OCI-LY1 (cell line): ENCODE measurements around the gene PCAT6.

Experiments
- EZH2 ChIP-seq: fragments of 200-600 bp; sonication (generic), shearing (Covaris generic); IDR thresholded peaks from 2 replicates; pipeline ENCODE4 v1.8.0; 2017; ENCODE audit warnings: borderline replicate concordance, mixed run types, mild to moderate bottlenecking, antibody characterized with exemption, low read length, moderate library complexity, mixed read lengths
- TF ChIP-seq, protein P1 (sequence below): fragments of 200-600 bp; sonication (generic), shearing (Covaris generic); IDR thresholded peaks from 2 replicates; pipeline ENCODE4 v1.5.1; 2017; ENCODE audit warnings: mild to moderate bottlenecking, antibody characterized with exemption, low read length, moderate library complexity, mixed read lengths

DNA sequence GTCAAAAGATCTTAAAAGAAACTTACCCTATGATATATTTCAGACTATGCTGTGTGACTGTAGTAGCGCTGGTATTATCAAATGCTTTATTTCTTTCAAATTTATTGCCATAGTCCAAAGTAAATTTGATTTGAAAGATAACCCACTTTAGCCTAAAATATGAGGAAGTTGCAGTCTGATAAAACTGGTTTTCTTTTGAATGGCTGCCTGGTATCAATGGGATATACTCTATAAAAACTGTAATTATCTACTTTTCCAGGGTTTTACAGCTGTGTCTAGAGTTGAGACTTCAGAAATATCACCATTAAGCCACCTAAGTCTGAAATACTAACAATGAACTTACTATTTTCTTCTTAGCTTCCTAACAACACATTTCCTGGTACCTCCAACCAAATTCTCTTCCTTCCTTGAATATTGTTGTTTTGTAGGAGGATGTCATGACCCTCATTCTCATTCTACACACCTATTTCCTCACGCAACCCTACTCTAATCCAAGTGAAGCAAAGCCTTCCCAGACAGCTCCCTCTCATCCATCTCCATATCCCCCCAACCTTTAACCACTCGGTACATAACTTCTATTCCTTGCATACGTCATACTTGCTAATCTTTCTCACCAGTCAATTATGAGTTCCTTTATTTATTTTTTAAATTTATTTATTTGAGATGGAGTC is 19.5 kb upstream of the PCAT6 start:
- TF ChIP-seq, protein P1, sequence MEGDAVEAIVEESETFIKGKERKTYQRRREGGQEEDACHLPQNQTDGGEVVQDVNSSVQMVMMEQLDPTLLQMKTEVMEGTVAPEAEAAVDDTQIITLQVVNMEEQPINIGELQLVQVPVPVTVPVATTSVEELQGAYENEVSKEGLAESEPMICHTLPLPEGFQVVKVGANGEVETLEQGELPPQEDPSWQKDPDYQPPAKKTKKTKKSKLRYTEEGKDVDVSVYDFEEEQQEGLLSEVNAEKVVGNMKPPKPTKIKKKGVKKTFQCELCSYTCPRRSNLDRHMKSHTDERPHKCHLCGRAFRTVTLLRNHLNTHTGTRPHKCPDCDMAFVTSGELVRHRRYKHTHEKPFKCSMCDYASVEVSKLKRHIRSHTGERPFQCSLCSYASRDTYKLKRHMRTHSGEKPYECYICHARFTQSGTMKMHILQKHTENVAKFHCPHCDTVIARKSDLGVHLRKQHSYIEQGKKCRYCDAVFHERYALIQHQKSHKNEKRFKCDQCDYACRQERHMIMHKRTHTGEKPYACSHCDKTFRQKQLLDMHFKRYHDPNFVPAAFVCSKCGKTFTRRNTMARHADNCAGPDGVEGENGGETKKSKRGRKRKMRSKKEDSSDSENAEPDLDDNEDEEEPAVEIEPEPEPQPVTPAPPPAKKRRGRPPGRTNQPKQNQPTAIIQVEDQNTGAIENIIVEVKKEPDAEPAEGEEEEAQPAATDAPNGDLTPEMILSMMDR: no peak
- no peak for TF ChIP-seq EZH2
